ENCODE data around the gene TTBK1.

DNA sequence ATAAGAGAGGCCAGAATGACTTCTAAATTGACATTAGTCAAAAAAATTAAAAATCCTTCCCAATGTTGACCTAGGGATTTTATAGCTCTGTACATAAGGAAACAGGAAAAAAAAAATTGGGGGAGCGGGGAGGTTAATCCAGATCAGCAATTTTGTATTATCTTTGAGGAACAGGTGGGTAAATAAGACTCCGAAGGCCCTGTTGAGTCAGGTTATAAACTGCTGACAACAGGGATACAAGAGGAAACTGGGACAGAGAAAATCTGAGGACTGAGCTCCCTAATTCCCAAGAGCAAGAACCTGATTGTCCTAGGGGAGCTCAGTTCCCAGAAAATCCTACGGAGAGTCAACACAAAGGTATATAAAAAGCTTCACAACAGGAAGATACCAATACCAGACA, 92.2 kb downstream of the TTBK1 start:
- TF ChIP-seq, protein P1, sequence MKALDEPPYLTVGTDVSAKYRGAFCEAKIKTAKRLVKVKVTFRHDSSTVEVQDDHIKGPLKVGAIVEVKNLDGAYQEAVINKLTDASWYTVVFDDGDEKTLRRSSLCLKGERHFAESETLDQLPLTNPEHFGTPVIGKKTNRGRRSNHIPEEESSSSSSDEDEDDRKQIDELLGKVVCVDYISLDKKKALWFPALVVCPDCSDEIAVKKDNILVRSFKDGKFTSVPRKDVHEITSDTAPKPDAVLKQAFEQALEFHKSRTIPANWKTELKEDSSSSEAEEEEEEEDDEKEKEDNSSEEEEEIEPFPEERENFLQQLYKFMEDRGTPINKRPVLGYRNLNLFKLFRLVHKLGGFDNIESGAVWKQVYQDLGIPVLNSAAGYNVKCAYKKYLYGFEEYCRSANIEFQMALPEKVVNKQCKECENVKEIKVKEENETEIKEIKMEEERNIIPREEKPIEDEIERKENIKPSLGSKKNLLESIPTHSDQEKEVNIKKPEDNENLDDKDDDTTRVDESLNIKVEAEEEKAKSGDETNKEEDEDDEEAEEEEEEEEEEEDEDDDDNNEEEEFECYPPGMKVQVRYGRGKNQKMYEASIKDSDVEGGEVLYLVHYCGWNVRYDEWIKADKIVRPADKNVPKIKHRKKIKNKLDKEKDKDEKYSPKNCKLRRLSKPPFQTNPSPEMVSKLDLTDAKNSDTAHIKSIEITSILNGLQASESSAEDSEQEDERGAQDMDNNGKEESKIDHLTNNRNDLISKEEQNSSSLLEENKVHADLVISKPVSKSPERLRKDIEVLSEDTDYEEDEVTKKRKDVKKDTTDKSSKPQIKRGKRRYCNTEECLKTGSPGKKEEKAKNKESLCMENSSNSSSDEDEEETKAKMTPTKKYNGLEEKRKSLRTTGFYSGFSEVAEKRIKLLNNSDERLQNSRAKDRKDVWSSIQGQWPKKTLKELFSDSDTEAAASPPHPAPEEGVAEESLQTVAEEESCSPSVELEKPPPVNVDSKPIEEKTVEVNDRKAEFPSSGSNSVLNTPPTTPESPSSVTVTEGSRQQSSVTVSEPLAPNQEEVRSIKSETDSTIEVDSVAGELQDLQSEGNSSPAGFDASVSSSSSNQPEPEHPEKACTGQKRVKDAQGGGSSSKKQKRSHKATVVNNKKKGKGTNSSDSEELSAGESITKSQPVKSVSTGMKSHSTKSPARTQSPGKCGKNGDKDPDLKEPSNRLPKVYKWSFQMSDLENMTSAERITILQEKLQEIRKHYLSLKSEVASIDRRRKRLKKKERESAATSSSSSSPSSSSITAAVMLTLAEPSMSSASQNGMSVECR (CRISPR knock-in tag; IDR thresholded peaks at IDR 0.05; ENCODE audit: borderline replicate concordance) = no peak
- TF ChIP-seq SP1 (CRISPR knock-in tag; conservative IDR thresholded peaks at IDR 0.05) = no peak
- TF ChIP-seq, protein P2, sequence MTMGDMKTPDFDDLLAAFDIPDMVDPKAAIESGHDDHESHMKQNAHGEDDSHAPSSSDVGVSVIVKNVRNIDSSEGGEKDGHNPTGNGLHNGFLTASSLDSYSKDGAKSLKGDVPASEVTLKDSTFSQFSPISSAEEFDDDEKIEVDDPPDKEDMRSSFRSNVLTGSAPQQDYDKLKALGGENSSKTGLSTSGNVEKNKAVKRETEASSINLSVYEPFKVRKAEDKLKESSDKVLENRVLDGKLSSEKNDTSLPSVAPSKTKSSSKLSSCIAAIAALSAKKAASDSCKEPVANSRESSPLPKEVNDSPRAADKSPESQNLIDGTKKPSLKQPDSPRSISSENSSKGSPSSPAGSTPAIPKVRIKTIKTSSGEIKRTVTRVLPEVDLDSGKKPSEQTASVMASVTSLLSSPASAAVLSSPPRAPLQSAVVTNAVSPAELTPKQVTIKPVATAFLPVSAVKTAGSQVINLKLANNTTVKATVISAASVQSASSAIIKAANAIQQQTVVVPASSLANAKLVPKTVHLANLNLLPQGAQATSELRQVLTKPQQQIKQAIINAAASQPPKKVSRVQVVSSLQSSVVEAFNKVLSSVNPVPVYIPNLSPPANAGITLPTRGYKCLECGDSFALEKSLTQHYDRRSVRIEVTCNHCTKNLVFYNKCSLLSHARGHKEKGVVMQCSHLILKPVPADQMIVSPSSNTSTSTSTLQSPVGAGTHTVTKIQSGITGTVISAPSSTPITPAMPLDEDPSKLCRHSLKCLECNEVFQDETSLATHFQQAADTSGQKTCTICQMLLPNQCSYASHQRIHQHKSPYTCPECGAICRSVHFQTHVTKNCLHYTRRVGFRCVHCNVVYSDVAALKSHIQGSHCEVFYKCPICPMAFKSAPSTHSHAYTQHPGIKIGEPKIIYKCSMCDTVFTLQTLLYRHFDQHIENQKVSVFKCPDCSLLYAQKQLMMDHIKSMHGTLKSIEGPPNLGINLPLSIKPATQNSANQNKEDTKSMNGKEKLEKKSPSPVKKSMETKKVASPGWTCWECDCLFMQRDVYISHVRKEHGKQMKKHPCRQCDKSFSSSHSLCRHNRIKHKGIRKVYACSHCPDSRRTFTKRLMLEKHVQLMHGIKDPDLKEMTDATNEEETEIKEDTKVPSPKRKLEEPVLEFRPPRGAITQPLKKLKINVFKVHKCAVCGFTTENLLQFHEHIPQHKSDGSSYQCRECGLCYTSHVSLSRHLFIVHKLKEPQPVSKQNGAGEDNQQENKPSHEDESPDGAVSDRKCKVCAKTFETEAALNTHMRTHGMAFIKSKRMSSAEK (CRISPR knock-in tag; IDR thresholded peaks at IDR 0.05; ENCODE audit: borderline replicate concordance) = no peak
- TF ChIP-seq, protein P3, sequence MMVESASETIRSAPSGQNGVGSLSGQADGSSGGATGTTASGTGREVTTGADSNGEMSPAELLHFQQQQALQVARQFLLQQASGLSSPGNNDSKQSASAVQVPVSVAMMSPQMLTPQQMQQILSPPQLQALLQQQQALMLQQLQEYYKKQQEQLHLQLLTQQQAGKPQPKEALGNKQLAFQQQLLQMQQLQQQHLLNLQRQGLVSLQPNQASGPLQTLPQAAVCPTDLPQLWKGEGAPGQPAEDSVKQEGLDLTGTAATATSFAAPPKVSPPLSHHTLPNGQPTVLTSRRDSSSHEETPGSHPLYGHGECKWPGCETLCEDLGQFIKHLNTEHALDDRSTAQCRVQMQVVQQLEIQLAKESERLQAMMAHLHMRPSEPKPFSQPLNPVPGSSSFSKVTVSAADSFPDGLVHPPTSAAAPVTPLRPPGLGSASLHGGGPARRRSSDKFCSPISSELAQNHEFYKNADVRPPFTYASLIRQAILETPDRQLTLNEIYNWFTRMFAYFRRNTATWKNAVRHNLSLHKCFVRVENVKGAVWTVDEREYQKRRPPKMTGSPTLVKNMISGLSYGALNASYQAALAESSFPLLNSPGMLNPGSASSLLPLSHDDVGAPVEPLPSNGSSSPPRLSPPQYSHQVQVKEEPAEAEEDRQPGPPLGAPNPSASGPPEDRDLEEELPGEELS (CRISPR knock-in tag; IDR thresholded peaks at IDR 0.05) = no peak
- TF ChIP-seq, protein P4, sequence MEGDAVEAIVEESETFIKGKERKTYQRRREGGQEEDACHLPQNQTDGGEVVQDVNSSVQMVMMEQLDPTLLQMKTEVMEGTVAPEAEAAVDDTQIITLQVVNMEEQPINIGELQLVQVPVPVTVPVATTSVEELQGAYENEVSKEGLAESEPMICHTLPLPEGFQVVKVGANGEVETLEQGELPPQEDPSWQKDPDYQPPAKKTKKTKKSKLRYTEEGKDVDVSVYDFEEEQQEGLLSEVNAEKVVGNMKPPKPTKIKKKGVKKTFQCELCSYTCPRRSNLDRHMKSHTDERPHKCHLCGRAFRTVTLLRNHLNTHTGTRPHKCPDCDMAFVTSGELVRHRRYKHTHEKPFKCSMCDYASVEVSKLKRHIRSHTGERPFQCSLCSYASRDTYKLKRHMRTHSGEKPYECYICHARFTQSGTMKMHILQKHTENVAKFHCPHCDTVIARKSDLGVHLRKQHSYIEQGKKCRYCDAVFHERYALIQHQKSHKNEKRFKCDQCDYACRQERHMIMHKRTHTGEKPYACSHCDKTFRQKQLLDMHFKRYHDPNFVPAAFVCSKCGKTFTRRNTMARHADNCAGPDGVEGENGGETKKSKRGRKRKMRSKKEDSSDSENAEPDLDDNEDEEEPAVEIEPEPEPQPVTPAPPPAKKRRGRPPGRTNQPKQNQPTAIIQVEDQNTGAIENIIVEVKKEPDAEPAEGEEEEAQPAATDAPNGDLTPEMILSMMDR (IDR thresholded peaks at IDR 0.05) = no peak
- TF ChIP-seq SMAD4 (CRISPR knock-in tag; IDR thresholded peaks at IDR 0.05) = no peak
- no peak for TF ChIP-seq TCF7 (CRISPR knock-in tag; IDR thresholded peaks at IDR 0.05; ENCODE audit: low read depth)
- TF ChIP-seq, protein P5, sequence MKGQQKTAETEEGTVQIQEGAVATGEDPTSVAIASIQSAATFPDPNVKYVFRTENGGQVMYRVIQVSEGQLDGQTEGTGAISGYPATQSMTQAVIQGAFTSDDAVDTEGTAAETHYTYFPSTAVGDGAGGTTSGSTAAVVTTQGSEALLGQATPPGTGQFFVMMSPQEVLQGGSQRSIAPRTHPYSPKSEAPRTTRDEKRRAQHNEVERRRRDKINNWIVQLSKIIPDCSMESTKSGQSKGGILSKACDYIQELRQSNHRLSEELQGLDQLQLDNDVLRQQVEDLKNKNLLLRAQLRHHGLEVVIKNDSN (CRISPR knock-in tag; IDR thresholded peaks at IDR 0.05) = no peak
- TF ChIP-seq GABPB1 (CRISPR knock-in tag; IDR thresholded peaks at IDR 0.05) = no peak
- no peak for TF ChIP-seq RELA (CRISPR knock-in tag; IDR thresholded peaks at IDR 0.05; ENCODE audit: borderline replicate concordance)
- TF ChIP-seq TP53 (CRISPR knock-in tag; IDR thresholded peaks at IDR 0.05) = no peak
- TF ChIP-seq, protein P6, sequence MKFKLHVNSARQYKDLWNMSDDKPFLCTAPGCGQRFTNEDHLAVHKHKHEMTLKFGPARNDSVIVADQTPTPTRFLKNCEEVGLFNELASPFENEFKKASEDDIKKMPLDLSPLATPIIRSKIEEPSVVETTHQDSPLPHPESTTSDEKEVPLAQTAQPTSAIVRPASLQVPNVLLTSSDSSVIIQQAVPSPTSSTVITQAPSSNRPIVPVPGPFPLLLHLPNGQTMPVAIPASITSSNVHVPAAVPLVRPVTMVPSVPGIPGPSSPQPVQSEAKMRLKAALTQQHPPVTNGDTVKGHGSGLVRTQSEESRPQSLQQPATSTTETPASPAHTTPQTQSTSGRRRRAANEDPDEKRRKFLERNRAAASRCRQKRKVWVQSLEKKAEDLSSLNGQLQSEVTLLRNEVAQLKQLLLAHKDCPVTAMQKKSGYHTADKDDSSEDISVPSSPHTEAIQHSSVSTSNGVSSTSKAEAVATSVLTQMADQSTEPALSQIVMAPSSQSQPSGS (CRISPR knock-in tag; IDR thresholded peaks at IDR 0.05; ENCODE audit: borderline replicate concordance, low read depth) = no peak

All from WTC11 (cell line).